ENCODE measurements around the gene MARK4. TPM values are rescaled to one million over a fixed set of nuclear protein-coding genes. Genes with fewer than 3 reads are reported as not detected.

Gene MARK4
- total RNA-seq, 2 experiments from 2014 or later: 18.5 to 19.9 TPM

- Mint-ChIP-seq H3K4me1 (ENCODE audit: low read depth) (no peaks in the 10 kb centered on the region), H3K4me3 (no peak overlapping the region), H3K36me3 (ENCODE audit: low read depth) (no peaks in the 10 kb centered on the region), H3K9me3 (no peaks in the 10 kb centered on the region), H3K27ac (no peak overlapping the region), H3K27me3 (peaks cover 24% of the 10 kb centered on the region)
- intact Hi-C loops (cut with micrococcal nuclease): no loop called here
- TF ChIP-seq CTCF (IDR thresholded peaks at IDR 0.05): no peak
- POLR2A ChIA-PET: no interaction called here
- ATAC-seq: no peak
- CTCF ChIA-PET: no interaction called here
- DNase-seq: no peak
Observed at GRCh38 chr19:45213031-45213430, 38.0 kb upstream of the MARK4 start.

- no peaks in the 10 kb centered on the region for H3K36me3 Mint-ChIP-seq (ENCODE audit: low read depth)
- no peaks in the 10 kb centered on the region for H3K4me1 Mint-ChIP-seq (ENCODE audit: low read depth)
- DNase-seq (no peak), ATAC-seq (no peak)
- H3K4me3 Mint-ChIP-seq: no peak overlapping the region
- H3K9me3 Mint-ChIP-seq: no peaks in the 10 kb centered on the region
- intact Hi-C loops (cut with micrococcal nuclease): no loop called here
- ChIA-PET CTCF (interaction anchor here (1.4 kb wide), 1 partner anchor 123 kb away, joined by 5 read pairs; no protein-coding TSS in a partner anchor), POLR2A (no interaction called here)
- no peak overlapping the region for H3K27ac Mint-ChIP-seq
- H3K27me3 Mint-ChIP-seq: peaks cover 38% of the 10 kb centered on the region
- TF ChIP-seq CTCF (IDR thresholded peaks at IDR 0.05): no peak
Observed at GRCh38 chr19:45215391-45216191, 35.5 kb upstream of the MARK4 start.

GRCh38 chr19:45216667-45217066 lies 34.4 kb upstream of the MARK4 start:
- no peak for ATAC-seq
- Mint-ChIP-seq H3K27me3 (peaks cover 37% of the 10 kb centered on the region), H3K36me3 (ENCODE audit: low read depth) (no peaks in the 10 kb centered on the region), H3K9me3 (no peaks in the 10 kb centered on the region), H3K4me3 (no peak overlapping the region), H3K4me1 (ENCODE audit: low read depth) (no peaks in the 10 kb centered on the region), H3K27ac (no peak overlapping the region)
- no peak for TF ChIP-seq CTCF (IDR thresholded peaks at IDR 0.05)
- intact Hi-C loops (cut with micrococcal nuclease): no loop called here
- no peak for DNase-seq
- ChIA-PET CTCF (interaction anchor here (1.3 kb wide), 1 partner anchor 31 kb away, joined by 5 read pairs; no protein-coding TSS in a partner anchor), POLR2A (interaction anchor here (0.9 kb wide), 1 partner anchor 426 kb away, joined by 3 read pairs; no protein-coding TSS in a partner anchor)

GRCh38 chr19:45217193-45217956 lies 33.7 kb upstream of the MARK4 start:
- Mint-ChIP-seq H3K4me3 (no peak overlapping the region), H3K4me1 (ENCODE audit: low read depth) (no peaks in the 10 kb centered on the region), H3K27me3 (peaks cover 37% of the 10 kb centered on the region), H3K9me3 (no peaks in the 10 kb centered on the region), H3K27ac (no peak overlapping the region), H3K36me3 (ENCODE audit: low read depth) (no peaks in the 10 kb centered on the region)
- intact Hi-C loops (cut with micrococcal nuclease): no loop called here
- ChIA-PET POLR2A (interaction anchor here (0.9 kb wide), 1 partner anchor 425 kb away, joined by 3 read pairs; no protein-coding TSS in a partner anchor), CTCF (interaction anchor here (1.3 kb wide), 1 partner anchor 31 kb away, joined by 5 read pairs; no protein-coding TSS in a partner anchor)
- ATAC-seq: no peak
- DNase-seq: no peak
- TF ChIP-seq CTCF (IDR thresholded peaks at IDR 0.05): no peak

- intact Hi-C loops (cut with micrococcal nuclease): no loop called here
- Mint-ChIP-seq H3K27ac (no peak overlapping the region), H3K9me3 (no peaks in the 10 kb centered on the region), H3K36me3 (ENCODE audit: low read depth) (no peaks in the 10 kb centered on the region), H3K4me3 (no peak overlapping the region), H3K4me1 (ENCODE audit: low read depth) (no peaks in the 10 kb centered on the region), H3K27me3 (peaks cover 40% of the 10 kb centered on the region)
- ChIA-PET CTCF (no interaction called here), POLR2A (no interaction called here)
- DNase-seq (no peak), ATAC-seq (no peak)
- TF ChIP-seq CTCF (IDR thresholded peaks at IDR 0.05): no peak
Observed at GRCh38 chr19:45217957-45218334, 33.1 kb upstream of the MARK4 start.

All from activated CD8-positive, alpha-beta T cell treated with anti-CD3 and anti-CD28 coated beads for 36 hours (primary cell).